H9 (cell line): ENCODE results near the gene PLS1. TPM values are rescaled to one million over a fixed set of nuclear protein-coding genes. Genes with fewer than 3 reads are reported as not detected.

Experiments used
- DNase-seq: peaks from one replicate; pipeline ENCODE4 v3.0.0-alpha.2; 2017
- H2AFZ ChIP-seq: one replicate; pipeline ENCODE4 v1.6.1; 2013; ENCODE audit warnings: mild to moderate bottlenecking, low read length, control low read depth, moderate library complexity
- H2AK5ac ChIP-seq: 2 replicates; pipeline ENCODE4 v1.6.1; 2013; ENCODE audit warnings: low read length, control low read depth, mixed read lengths; ENCODE audit not compliant: insufficient read length
- H2BK120ac ChIP-seq: one replicate; pipeline ENCODE4 v1.6.1; 2013; ENCODE audit warnings: low read depth, mild to moderate bottlenecking, low read length, control low read depth, inconsistent platforms; ENCODE audit not compliant: poor library complexity, severe bottlenecking
- H2BK12ac ChIP-seq: 2 replicates; pipeline ENCODE4 v1.6.1; 2013; ENCODE audit warnings: low read length, control low read depth, mixed read lengths, low read depth; ENCODE audit not compliant: insufficient read length
- H2BK15ac ChIP-seq: 2 replicates; pipeline ENCODE4 v1.6.1; 2013; ENCODE audit warnings: low read depth, low read length, control low read depth
- H2BK20ac ChIP-seq: one replicate; pipeline ENCODE4 v1.6.1; 2013; ENCODE audit warnings: low read depth, mild to moderate bottlenecking, low read length, control low read depth, inconsistent platforms; ENCODE audit not compliant: poor library complexity, severe bottlenecking
- H2BK5ac ChIP-seq: 2 replicates; pipeline ENCODE4 v1.6.1; 2013; ENCODE audit warnings: low read length, control low read depth, mixed read lengths; ENCODE audit not compliant: insufficient read length
- H3K14ac ChIP-seq: 2 replicates; pipeline ENCODE4 v1.6.1; 2013; ENCODE audit warnings: low read length, control low read depth; ENCODE audit not compliant: insufficient read depth
- H3K18ac ChIP-seq: 2 replicates; pipeline ENCODE4 v1.6.1; 2013; ENCODE audit warnings: low read depth, mild to moderate bottlenecking, mixed read lengths, low read length, control low read depth; ENCODE audit not compliant: insufficient read length
- H3K23ac ChIP-seq: 2 replicates; pipeline ENCODE4 v1.6.1; 2013; ENCODE audit warnings: low read length, control low read depth, mixed read lengths, low read depth; ENCODE audit not compliant: insufficient read length
- H3K23me2 ChIP-seq: 2 replicates; pipeline ENCODE4 v1.6.1; 2013; ENCODE audit warnings: low read depth, mild to moderate bottlenecking, mixed read lengths, low read length, control low read depth; ENCODE audit not compliant: insufficient read length, poor library complexity, severe bottlenecking
- H3K27ac ChIP-seq: 2 replicates; pipeline ENCODE4 v1.5.1; 2013; ENCODE audit warnings: low read length, control low read depth, mixed read lengths, low read depth; ENCODE audit not compliant: insufficient read length
- H3K27me3 ChIP-seq: 2 replicates; pipeline ENCODE4 v1.6.1; 2013; ENCODE audit warnings: low read length, control low read depth, inconsistent platforms; ENCODE audit not compliant: insufficient read depth
- H3K4ac ChIP-seq: 2 replicates; pipeline ENCODE4 v1.6.1; 2013; ENCODE audit warnings: low read depth, mild to moderate bottlenecking, control low read depth, inconsistent platforms, low read length, moderate library complexity
- H3K4me1 ChIP-seq: 2 replicates; pipeline ENCODE4 v1.6.1; 2013; ENCODE audit warnings: low read length, control low read depth, inconsistent platforms; ENCODE audit not compliant: insufficient read depth
- H3K4me2 ChIP-seq: 2 replicates; pipeline ENCODE4 v1.6.1; 2013; ENCODE audit warnings: low read length, control low read depth, mixed read lengths; ENCODE audit not compliant: insufficient read length, insufficient read depth
- H3K56ac ChIP-seq: 2 replicates; pipeline ENCODE4 v1.6.1; 2013; ENCODE audit warnings: low read depth, mild to moderate bottlenecking, mixed read lengths, low read length, control low read depth; ENCODE audit not compliant: insufficient read length
- H3K79me1 ChIP-seq: 2 replicates; pipeline ENCODE4 v1.6.1; 2013; ENCODE audit warnings: low read depth, mild to moderate bottlenecking, moderate library complexity, low read length, control low read depth, inconsistent platforms; ENCODE audit not compliant: insufficient read depth, poor library complexity, severe bottlenecking
- H3K79me2 ChIP-seq: 2 replicates; pipeline ENCODE4 v1.6.1; 2013; ENCODE audit warnings: low read length, control low read depth, inconsistent platforms; ENCODE audit not compliant: insufficient read depth
- H3K9ac ChIP-seq: 2 replicates; pipeline ENCODE4 v1.6.1; 2013; ENCODE audit warnings: low read length, control low read depth, mixed read lengths; ENCODE audit not compliant: insufficient read length; ENCODE audit errors: extremely low read depth
- H3K9me3 ChIP-seq: one replicate; pipeline ENCODE4 v1.6.1; 2013; ENCODE audit warnings: low read depth, low read length, inconsistent platforms; ENCODE audit not compliant: control insufficient read depth
- H3T11ph ChIP-seq: one replicate; pipeline ENCODE4 v1.6.1; 2013; ENCODE audit warnings: mild to moderate bottlenecking, low read length, control low read depth, inconsistent platforms
- H4K20me1 ChIP-seq: one replicate; pipeline ENCODE4 v1.6.1; 2013; ENCODE audit not compliant: control insufficient read depth, insufficient read length, insufficient read depth
- H4K5ac ChIP-seq: 2 replicates; pipeline ENCODE4 v1.6.1; 2013; ENCODE audit warnings: low read depth, mild to moderate bottlenecking, mixed read lengths, low read length, control low read depth; ENCODE audit not compliant: insufficient read length
- H4K8ac ChIP-seq: replicated peaks from 2 replicates; pipeline ENCODE4 v1.6.1; 2013; ENCODE audit warnings: low read length, control low read depth, mixed read lengths, low read depth; ENCODE audit not compliant: insufficient read length
- H4K91ac ChIP-seq: 2 replicates; pipeline ENCODE4 v1.6.1; 2013; ENCODE audit warnings: low read depth, mild to moderate bottlenecking, moderate library complexity, mixed read lengths, low read length, control low read depth; ENCODE audit not compliant: insufficient read length
- H3K27ac Mint-ChIP-seq, 3 experiments: 2 replicates in 2 of 3; 3 replicates in 1 of 3; pipeline ENCODE4 v1.8.0; 2020 to 2021; ENCODE audit warnings: mixed read lengths in 3 of 3, mild to moderate bottlenecking in 1 of 3, moderate library complexity in 1 of 3
- H3K27me3 Mint-ChIP-seq: 2 replicates; pipeline ENCODE4 v1.8.0; 2021; ENCODE audit warnings: low read depth, mild to moderate bottlenecking, moderate library complexity, mixed read lengths
- H3K36me3 Mint-ChIP-seq, 3 experiments: 2 replicates in 2 of 3; 3 replicates in 1 of 3; pipeline ENCODE4 v1.8.0; 2020 to 2021; ENCODE audit warnings: low read depth in 3 of 3, mixed read lengths in 3 of 3; ENCODE audit not compliant: insufficient read depth in 1 of 3
- H3K4me1 Mint-ChIP-seq, 2 experiments: 2 replicates each; pipeline ENCODE4 v1.8.0; 2020; ENCODE audit warnings: mixed read lengths in 2 of 2
- H3K4me3 Mint-ChIP-seq, 2 experiments: 2 replicates in 1 of 2; 3 replicates in 1 of 2; pipeline ENCODE4 v1.8.0; 2020 to 2021; ENCODE audit warnings: mild to moderate bottlenecking in 2 of 2, mixed read lengths in 2 of 2, moderate library complexity in 1 of 2
- H3K9me3 Mint-ChIP-seq, 2 experiments: 2 replicates in 1 of 2; 3 replicates in 1 of 2; pipeline ENCODE4 v1.8.0; 2020; ENCODE audit warnings: mild to moderate bottlenecking in 2 of 2, mixed read lengths in 2 of 2, moderate library complexity in 1 of 2
- CTCF ChIP-seq: fragments of 200-600 bp; sonication (generic); conservative IDR thresholded peaks from 3 replicates; pipeline ENCODE4 v1.8.0; 2021; ENCODE audit warnings: antibody characterized with exemption, mild to moderate bottlenecking
- WGBS: extraction: QIAGEN DNeasy Blood & Tissue Kit; methylation state at CpG from one replicate; pipeline ENCODE4 v1.1.7; 2013; ENCODE audit warnings: missing lambda C conversion rate, low lambda C conversion rate, mixed read lengths; ENCODE audit not compliant: insufficient read length; ENCODE audit errors: extremely low coverage; 5-methylcytosine and 5-hydroxymethylcytosine counted together
- total RNA-seq: library from RNA; stranded (reverse); gene quantifications from 2 replicates; pipeline ENCODE4 v1.2.1, GENCODE V29; 2021

Gene PLS1
- total RNA-seq, 1 experiment from 2014 or later, result 20.4 TPM

GRCh38 chr3:142595141-142595540 is 1.1 kb upstream of the PLS1 start:
- Mint-ChIP-seq H3K36me3 (peaks cover 5 to 7% (median 5%) of the 10 kb centered on the region in 3 experiments; a peak in 6 of 7 replicates), H3K27ac (no peak overlapping the region), H3K4me1 (peaks cover 13 to 19% of the 10 kb centered on the region in 2 experiments), H3K4me3 (peak overlapping the region; percentile 93 to 99), H3K27me3 (peaks cover 5% of the 10 kb centered on the region), H3K9me3 (no peaks in the 10 kb centered on the region)
- Histone ChIP-seq H3K23me2 (peaks cover 7% of the 10 kb centered on the region), H3K18ac (no peak overlapping the region), H3K79me2 (no peaks in the 10 kb centered on the region), H2AFZ (no peak overlapping the region), H2BK15ac (no peak overlapping the region), H3K4me2 (peak overlapping the region; percentile 65), H3K9me3 (no peaks in the 10 kb centered on the region), H2BK5ac (no peak overlapping the region), H2AK5ac (no peak overlapping the region), H2BK12ac (no peak overlapping the region), H3K23ac (no peak overlapping the region), H3K79me1 (no peaks in the 10 kb centered on the region), H4K20me1 (no peaks in the 10 kb centered on the region), H3K4me1 (no peaks in the 10 kb centered on the region), H3K56ac (no peak overlapping the region), H4K91ac (no peak overlapping the region), H2BK20ac (no peak overlapping the region), H3K27me3 (no peaks in the 10 kb centered on the region), H3T11ph (no peak overlapping the region), H3K9ac (no peak overlapping the region), H4K8ac (no peak overlapping the region), H3K14ac (no peak overlapping the region), H2BK120ac (no peak overlapping the region), H4K5ac (no peak overlapping the region), H3K4ac (no peak overlapping the region), H3K27ac (no peak overlapping the region)
- DNase-seq, result no peak
- WGBS, result no CpG with 5 or more reads among the region's 1 CpG
- TF ChIP-seq CTCF, result no peak
